ENCODE data around the gene C6orf136.
A peak's percentile ranks its signal among the peaks of the same experiment; 100 is the strongest.

C6orf136 gene

GRCh38 chr6:30689022-30689865, 42.3 kb downstream of the C6orf136 start:
- Histone ChIP-seq H3K4me3 (no peak overlapping the region), H3K27ac (peak overlapping the region; percentile 95 to 100)
- DNase-seq (ENCODE audit: low spot score): no peak
- TF ChIP-seq CTCF (IDR thresholded peaks at IDR 0.05): no peak

GRCh38 chr6:30689985-30690384, 43.1 kb downstream of the C6orf136 start:
- TF ChIP-seq CTCF (IDR thresholded peaks at IDR 0.05): no peak
- peak overlapping the region; percentile 81 for H3K4me3 ChIP-seq
- peak overlapping the region; percentile 95 to 100 for H3K27ac ChIP-seq
- DNase-seq (ENCODE audit: low spot score): no peak

DNA sequence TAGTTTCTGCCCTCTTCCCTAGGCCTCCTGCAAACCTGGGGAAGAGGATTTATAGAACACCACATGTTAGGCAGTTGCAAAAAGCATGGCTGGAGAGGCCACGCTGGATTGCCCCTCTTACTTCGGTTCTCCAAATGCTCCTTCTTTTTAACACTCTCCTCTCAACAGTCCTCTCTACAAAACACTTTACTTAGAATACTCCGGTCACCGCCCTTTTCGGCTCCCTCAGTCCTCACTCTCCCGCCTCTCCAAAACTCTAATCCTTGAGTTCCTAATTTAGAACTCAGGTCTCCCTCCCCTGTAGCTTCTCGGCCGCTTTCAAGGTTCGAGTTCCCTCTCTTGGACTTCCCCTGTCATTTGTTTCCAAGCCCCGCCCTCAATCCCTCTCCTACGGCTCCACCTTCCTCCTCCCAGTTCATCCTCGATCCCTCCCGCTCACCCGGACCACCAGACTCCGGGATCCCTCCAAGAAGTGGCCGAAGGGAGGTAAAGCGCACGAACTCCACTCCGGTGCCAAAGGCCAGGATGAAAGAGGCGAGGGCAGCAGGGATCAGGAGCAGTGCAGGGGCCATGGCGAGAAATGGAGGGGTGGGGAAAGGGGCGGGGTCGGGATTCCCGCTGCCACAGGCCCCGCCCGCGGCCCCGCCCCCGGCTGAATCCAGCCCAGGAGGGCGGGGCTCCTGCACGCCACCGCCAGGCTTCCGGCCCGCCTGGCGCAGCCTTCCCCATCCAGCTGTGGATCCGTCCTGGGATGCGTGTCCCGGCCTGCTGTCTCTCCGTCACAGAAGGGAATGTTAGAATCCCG, 43.7 kb downstream of the C6orf136 start, which contains the start of gene NRM:
TSS of gene NRM (minus strand) at position 582 of the 805 bp plus-strand sequence. CDS start at position 572, 10 bp downstream.
- DNase-seq (ENCODE audit: low spot score): peak; percentile 90
- peak within 1 kb of the TSS; percentile 95 to 100 for H3K27ac ChIP-seq
- peak within 1 kb of the TSS; percentile 81 for H3K4me3 ChIP-seq
- no peak for TF ChIP-seq CTCF (IDR thresholded peaks at IDR 0.05)

GRCh38 chr6:30691208-30691847, 44.4 kb downstream of the C6orf136 start:
- Histone ChIP-seq H3K4me3 (peak overlapping the region; percentile 81), H3K27ac (peak overlapping the region; percentile 95 to 100)
- TF ChIP-seq CTCF (IDR thresholded peaks at IDR 0.05): no peak
- no peak for DNase-seq (ENCODE audit: low spot score)

DNA sequence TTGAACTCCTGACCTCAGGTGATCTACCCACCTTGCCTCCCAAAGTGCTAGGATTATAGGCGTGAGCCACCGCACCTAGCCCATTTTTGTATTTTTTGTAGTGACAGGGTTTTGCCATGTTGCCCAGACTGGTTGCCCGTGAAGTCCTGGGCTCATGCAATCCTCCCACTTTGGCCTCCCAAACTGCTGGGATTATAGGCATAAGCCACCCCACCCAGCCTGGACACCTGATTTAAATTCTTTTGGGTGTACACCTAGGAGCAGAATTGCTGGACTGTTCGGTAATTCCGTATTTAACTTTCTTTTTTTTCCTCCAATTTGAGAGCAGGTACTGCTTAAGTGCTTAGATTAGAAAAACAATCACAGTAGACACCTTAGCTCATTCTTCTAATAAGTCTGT, 49.5 kb downstream of the C6orf136 start:
- no peak for DNase-seq (ENCODE audit: low spot score)
- Histone ChIP-seq H3K27ac (no peak overlapping the region), H3K4me3 (no peak overlapping the region)
- TF ChIP-seq CTCF (IDR thresholded peaks at IDR 0.05): no peak

GRCh38 chr6:30700340-30700739, 53.4 kb downstream of the C6orf136 start:
- no peak for TF ChIP-seq CTCF (IDR thresholded peaks at IDR 0.05)
- Histone ChIP-seq H3K27ac (no peak overlapping the region), H3K4me3 (no peak overlapping the region)
- DNase-seq (ENCODE audit: low spot score): no peak
